Activated naive CD8-positive, alpha-beta T cell treated with anti-CD3 and anti-CD28 coated beads, Interleukin-2, amount 10 ng/mL, durations not matched to agents 7 days and 5 days (primary cell): ENCODE results near the gene CLEC9A. TPM values are rescaled to one million over a fixed set of nuclear protein-coding genes. Genes with fewer than 3 reads are reported as not detected.

Source experiments
- ATAC-seq: fragments of 150-1000 bp; cut with Tn5 transposase; one replicate; pipeline ENCODE4 v1.10.0; 2021; ENCODE audit warnings: low read depth, moderate library complexity
- POLR2A ChIA-PET: fragments of 350-600 bp; sonication (Branson Sonifier 250); formaldehyde crosslinking; loops from one replicate; lab custom pipeline; 2021; ENCODE audit warnings: antibody characterized with exemption; lab: Charles Lee
- DNase-seq: peaks from one replicate; pipeline ENCODE4 v3.0.0; 2021
- H3K27ac Mint-ChIP-seq: one replicate; pipeline ENCODE4 v1.8.0; 2022; ENCODE audit warnings: mild to moderate bottlenecking, mixed read lengths
- H3K27me3 Mint-ChIP-seq: one replicate; pipeline ENCODE4 v1.8.0; 2022; ENCODE audit warnings: mild to moderate bottlenecking, moderate library complexity, mixed read lengths
- H3K36me3 Mint-ChIP-seq: one replicate; pipeline ENCODE4 v1.8.0; 2021; ENCODE audit warnings: mild to moderate bottlenecking, mixed read lengths
- H3K4me1 Mint-ChIP-seq: one replicate; pipeline ENCODE4 v1.8.0; 2021; ENCODE audit warnings: mixed read lengths
- H3K4me3 Mint-ChIP-seq: one replicate; pipeline ENCODE4 v1.8.0; 2022; ENCODE audit warnings: mild to moderate bottlenecking, moderate library complexity, mixed read lengths
- H3K9me3 Mint-ChIP-seq: one replicate; pipeline ENCODE4 v1.8.0; 2021; ENCODE audit warnings: mixed read lengths
- total RNA-seq, 2 experiments: library from RNA; stranded (reverse); gene quantifications; one replicate each; pipeline ENCODE4 v1.2.3, GENCODE V29; 2021

CLEC9A gene
- total RNA-seq, 2 experiments from 2014 or later = not detected

GRCh38 chr12:10072131-10072530 lies 41.6 kb downstream of the CLEC9A start:
- Mint-ChIP-seq H3K9me3 (no peaks in the 10 kb centered on the region), H3K27me3 (peaks cover 29% of the 10 kb centered on the region), H3K4me3 (no peak overlapping the region), H3K27ac (no peak overlapping the region), H3K4me1 (no peaks in the 10 kb centered on the region), H3K36me3 (no peaks in the 10 kb centered on the region)
- POLR2A ChIA-PET = no interaction called here
- no peak for ATAC-seq
- no peak for DNase-seq

GRCh38 chr12:10073261-10073660 lies 42.8 kb downstream of the CLEC9A start:
- Mint-ChIP-seq H3K9me3 (no peaks in the 10 kb centered on the region), H3K27me3 (peaks cover 24% of the 10 kb centered on the region), H3K27ac (no peak overlapping the region), H3K36me3 (no peaks in the 10 kb centered on the region), H3K4me3 (no peak overlapping the region), H3K4me1 (no peaks in the 10 kb centered on the region)
- POLR2A ChIA-PET = no interaction called here
- ATAC-seq (no peak), DNase-seq (no peak)

- Mint-ChIP-seq H3K27ac (no peak overlapping the region), H3K27me3 (peaks cover 23% of the 10 kb centered on the region), H3K4me1 (no peaks in the 10 kb centered on the region), H3K4me3 (no peak overlapping the region), H3K9me3 (no peaks in the 10 kb centered on the region), H3K36me3 (no peaks in the 10 kb centered on the region)
- DNase-seq (no peak), ATAC-seq (no peak)
- POLR2A ChIA-PET = no interaction called here
Measured at GRCh38 chr12:10075451-10075850, 45.0 kb downstream of the CLEC9A start.

GRCh38 chr12:10082117-10082874 lies 51.8 kb downstream of the CLEC9A start:
- POLR2A ChIA-PET = no interaction called here

GRCh38 chr12:10084733-10085132 lies 54.3 kb downstream of the CLEC9A start:
- no peak overlapping the region for H3K4me3 Mint-ChIP-seq
- POLR2A ChIA-PET = no interaction called here
- peaks cover 1% of the 10 kb centered on the region for H3K36me3 Mint-ChIP-seq
- H3K27me3 Mint-ChIP-seq = peaks cover 9% of the 10 kb centered on the region
- no peak overlapping the region for H3K27ac Mint-ChIP-seq
- H3K9me3 Mint-ChIP-seq = peaks cover 12% of the 10 kb centered on the region
- no peak for ATAC-seq
- DNase-seq = no peak
- no peaks in the 10 kb centered on the region for H3K4me1 Mint-ChIP-seq

More at GRCh38 chr12:10082117-10082874, 51.8 kb downstream of the CLEC9A start:
- no peak overlapping the region for H3K27ac Mint-ChIP-seq
- DNase-seq (no peak), ATAC-seq (no peak)
- H3K4me1 Mint-ChIP-seq = no peaks in the 10 kb centered on the region
- peaks cover 9% of the 10 kb centered on the region for H3K27me3 Mint-ChIP-seq
- peaks cover 1% of the 10 kb centered on the region for H3K36me3 Mint-ChIP-seq
- no peak overlapping the region for H3K4me3 Mint-ChIP-seq
- peaks cover 12% of the 10 kb centered on the region for H3K9me3 Mint-ChIP-seq

GRCh38 chr12:10086387-10086786 lies 55.9 kb downstream of the CLEC9A start:
- POLR2A ChIA-PET = no interaction called here

GRCh38 chr12:10088031-10088430 lies 57.5 kb downstream of the CLEC9A start:
- H3K9me3 Mint-ChIP-seq = peaks cover 7% of the 10 kb centered on the region
- H3K36me3 Mint-ChIP-seq = peaks cover 1% of the 10 kb centered on the region
- POLR2A ChIA-PET = no interaction called here
- H3K4me1 Mint-ChIP-seq = peaks cover 3% of the 10 kb centered on the region
- ATAC-seq (no peak), DNase-seq (no peak)
- no peak overlapping the region for H3K27ac Mint-ChIP-seq
- no peak overlapping the region for H3K4me3 Mint-ChIP-seq
- peaks cover 10% of the 10 kb centered on the region for H3K27me3 Mint-ChIP-seq

More at GRCh38 chr12:10086387-10086786, 55.9 kb downstream of the CLEC9A start:
- peaks cover 3% of the 10 kb centered on the region for H3K4me1 Mint-ChIP-seq
- H3K36me3 Mint-ChIP-seq = peaks cover 1% of the 10 kb centered on the region
- no peak for ATAC-seq
- H3K4me3 Mint-ChIP-seq = no peak overlapping the region
- H3K27ac Mint-ChIP-seq = no peak overlapping the region
- peaks cover 11% of the 10 kb centered on the region for H3K27me3 Mint-ChIP-seq
- H3K9me3 Mint-ChIP-seq = peaks cover 9% of the 10 kb centered on the region
- no peak for DNase-seq

GRCh38 chr12:10088955-10089900 lies 58.7 kb downstream of the CLEC9A start:
- H3K4me1 Mint-ChIP-seq = peaks cover 3% of the 10 kb centered on the region
- DNase-seq (no peak), ATAC-seq (no peak)
- peaks cover 3% of the 10 kb centered on the region for H3K9me3 Mint-ChIP-seq
- no peak overlapping the region for H3K27ac Mint-ChIP-seq
- POLR2A ChIA-PET = no interaction called here
- H3K4me3 Mint-ChIP-seq = no peak overlapping the region
- H3K36me3 Mint-ChIP-seq = peaks cover 1% of the 10 kb centered on the region
- H3K27me3 Mint-ChIP-seq = peaks cover 10% of the 10 kb centered on the region

GRCh38 chr12:10094646-10095395 lies 64.3 kb downstream of the CLEC9A start:
- Mint-ChIP-seq H3K4me3 (no peak overlapping the region), H3K27ac (no peak overlapping the region), H3K36me3 (no peaks in the 10 kb centered on the region), H3K4me1 (peaks cover 3% of the 10 kb centered on the region), H3K9me3 (no peaks in the 10 kb centered on the region), H3K27me3 (peaks cover 9% of the 10 kb centered on the region)
- no peak for DNase-seq
- no peak for ATAC-seq
- POLR2A ChIA-PET = no interaction called here

GRCh38 chr12:10095971-10096370 lies 65.5 kb downstream of the CLEC9A start:
- no peak overlapping the region for H3K4me3 Mint-ChIP-seq
- POLR2A ChIA-PET = no interaction called here
- no peak for DNase-seq

GRCh38 chr12:10097521-10097920 lies 67.0 kb downstream of the CLEC9A start:
- Mint-ChIP-seq H3K4me1 (peaks cover 8% of the 10 kb centered on the region), H3K27me3 (peaks cover 9% of the 10 kb centered on the region), H3K27ac (no peak overlapping the region), H3K9me3 (no peaks in the 10 kb centered on the region), H3K4me3 (no peak overlapping the region), H3K36me3 (no peaks in the 10 kb centered on the region)
- DNase-seq (no peak), ATAC-seq (no peak)
- POLR2A ChIA-PET = no interaction called here

More at GRCh38 chr12:10095971-10096370, 65.5 kb downstream of the CLEC9A start:
- Mint-ChIP-seq H3K36me3 (no peaks in the 10 kb centered on the region), H3K27ac (no peak overlapping the region), H3K4me1 (peaks cover 1% of the 10 kb centered on the region), H3K9me3 (no peaks in the 10 kb centered on the region), H3K27me3 (peaks cover 9% of the 10 kb centered on the region)
- ATAC-seq = no peak

GRCh38 chr12:10098791-10099190 lies 68.3 kb downstream of the CLEC9A start, which contains the start of gene CLEC1A:
TSS of gene CLEC1A (minus strand) at chr12:10098985. CDS start at chr12:10098922, 63 bp downstream.
- POLR2A ChIA-PET = no interaction called here
- Mint-ChIP-seq H3K9me3 (peaks cover 4% of the 10 kb centered on the region), H3K4me1 (peaks cover 8% of the 10 kb centered on the region), H3K4me3 (no peak within 1 kb of the TSS), H3K27ac (no peak within 1 kb of the TSS), H3K36me3 (peaks cover 2% of the 10 kb centered on the region), H3K27me3 (peaks cover 20% of the 10 kb centered on the region)
- DNase-seq (no peak), ATAC-seq (no peak)

GRCh38 chr12:10101042-10101579 lies 70.6 kb downstream of the CLEC9A start:
- ATAC-seq (no peak), DNase-seq (no peak)
- POLR2A ChIA-PET = no interaction called here
- peaks cover 8% of the 10 kb centered on the region for H3K4me1 Mint-ChIP-seq
- peaks cover 36% of the 10 kb centered on the region for H3K27me3 Mint-ChIP-seq
- H3K36me3 Mint-ChIP-seq = peaks cover 2% of the 10 kb centered on the region
- H3K4me3 Mint-ChIP-seq = no peak overlapping the region
- no peak overlapping the region for H3K27ac Mint-ChIP-seq
- H3K9me3 Mint-ChIP-seq = peaks cover 15% of the 10 kb centered on the region
